Transverse colon (tissue), 4 donors: ENCODE results near the gene MRPL55.

Experiments used
- POLR2A ChIP-seq: fragments of 450-650 bp; IDR thresholded peaks from one replicate; pipeline ENCODE4 v1.6.1; 2016; ENCODE audit warnings: antibody characterized with exemption, mild to moderate bottlenecking, moderate library complexity
- POLR2AphosphoS5 ChIP-seq, 3 donors: sonication (generic); formaldehyde crosslinking; IDR thresholded peaks; one replicate each; pipeline ENCODE4 v1.6.1; 2016; ENCODE audit warnings: antibody characterized with exemption in 3 of 3
- TF ChIP-seq, protein P1 (sequence below), 5 experiments: fragments of 200-600 bp in 3 of 5; fragments of 450-650 bp in 2 of 5; sonication (generic) in 3 of 5; IDR thresholded peaks; 1 replicate in 2 of 5; 2 replicates in 3 of 5; pipeline ENCODE4 v1.5.1; 2016 to 2017; ENCODE audit warnings: antibody characterized with exemption in 5 of 5, inconsistent platforms in 3 of 5, mild to moderate bottlenecking in 2 of 5, moderate library complexity in 1 of 5

DNA sequence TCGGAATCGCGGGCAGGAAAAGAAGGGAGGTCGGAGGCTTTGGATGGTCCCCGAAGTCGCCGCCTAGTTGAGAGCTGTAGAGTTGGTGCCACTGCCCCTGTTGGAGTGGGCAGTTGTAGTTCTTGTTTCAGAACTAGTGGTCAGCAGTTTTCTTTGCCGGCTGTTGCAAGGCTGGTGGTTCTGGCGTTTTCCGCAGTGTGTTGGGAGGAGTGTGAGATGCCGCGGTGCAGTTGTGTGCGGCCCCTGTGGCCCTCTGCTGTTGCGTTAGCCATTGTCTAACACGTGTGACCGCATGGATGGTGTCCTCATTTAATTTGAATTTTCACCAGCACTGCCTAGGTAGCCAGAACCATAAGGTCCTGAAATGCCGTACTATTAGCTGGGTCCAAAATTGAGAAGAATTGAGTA is 25.2 kb downstream of the MRPL55 start:
- TF ChIP-seq, protein P1, sequence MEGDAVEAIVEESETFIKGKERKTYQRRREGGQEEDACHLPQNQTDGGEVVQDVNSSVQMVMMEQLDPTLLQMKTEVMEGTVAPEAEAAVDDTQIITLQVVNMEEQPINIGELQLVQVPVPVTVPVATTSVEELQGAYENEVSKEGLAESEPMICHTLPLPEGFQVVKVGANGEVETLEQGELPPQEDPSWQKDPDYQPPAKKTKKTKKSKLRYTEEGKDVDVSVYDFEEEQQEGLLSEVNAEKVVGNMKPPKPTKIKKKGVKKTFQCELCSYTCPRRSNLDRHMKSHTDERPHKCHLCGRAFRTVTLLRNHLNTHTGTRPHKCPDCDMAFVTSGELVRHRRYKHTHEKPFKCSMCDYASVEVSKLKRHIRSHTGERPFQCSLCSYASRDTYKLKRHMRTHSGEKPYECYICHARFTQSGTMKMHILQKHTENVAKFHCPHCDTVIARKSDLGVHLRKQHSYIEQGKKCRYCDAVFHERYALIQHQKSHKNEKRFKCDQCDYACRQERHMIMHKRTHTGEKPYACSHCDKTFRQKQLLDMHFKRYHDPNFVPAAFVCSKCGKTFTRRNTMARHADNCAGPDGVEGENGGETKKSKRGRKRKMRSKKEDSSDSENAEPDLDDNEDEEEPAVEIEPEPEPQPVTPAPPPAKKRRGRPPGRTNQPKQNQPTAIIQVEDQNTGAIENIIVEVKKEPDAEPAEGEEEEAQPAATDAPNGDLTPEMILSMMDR (IDR thresholded peaks at IDR 0.05), result no peak
- TF ChIP-seq POLR2A (no peak), POLR2AphosphoS5 (IDR thresholded peaks at IDR 0.05) (no peak)
